Right lung (tissue), 5 donors: Measurements from ENCODE around the gene KIAA0232. TPM values are rescaled to one million over a fixed set of nuclear protein-coding genes. Genes with fewer than 3 reads are reported as not detected.

Source experiments
- DNase-seq, 2 donors: peaks; one replicate each; pipeline ENCODE4 v3.0.0-alpha.2; 2013
- polyA plus RNA-seq, 5 donors: library from polyadenylated mRNA; unstranded; fragments of 120-200 nt; gene quantifications; one replicate each; pipeline versions ENCODE4 v1.2.1 to v1.2.3, GENCODE V29; 2013; ENCODE audit warnings: inconsistent platforms in 1 of 5, low replicate concordance in 1 of 5; ENCODE audit not compliant: insufficient read length in 5 of 5, insufficient read depth in 1 of 5

KIAA0232 gene
- polyA plus RNA-seq, 5 donors = 21.5 to 36.4 (median 27.8) TPM

DNA sequence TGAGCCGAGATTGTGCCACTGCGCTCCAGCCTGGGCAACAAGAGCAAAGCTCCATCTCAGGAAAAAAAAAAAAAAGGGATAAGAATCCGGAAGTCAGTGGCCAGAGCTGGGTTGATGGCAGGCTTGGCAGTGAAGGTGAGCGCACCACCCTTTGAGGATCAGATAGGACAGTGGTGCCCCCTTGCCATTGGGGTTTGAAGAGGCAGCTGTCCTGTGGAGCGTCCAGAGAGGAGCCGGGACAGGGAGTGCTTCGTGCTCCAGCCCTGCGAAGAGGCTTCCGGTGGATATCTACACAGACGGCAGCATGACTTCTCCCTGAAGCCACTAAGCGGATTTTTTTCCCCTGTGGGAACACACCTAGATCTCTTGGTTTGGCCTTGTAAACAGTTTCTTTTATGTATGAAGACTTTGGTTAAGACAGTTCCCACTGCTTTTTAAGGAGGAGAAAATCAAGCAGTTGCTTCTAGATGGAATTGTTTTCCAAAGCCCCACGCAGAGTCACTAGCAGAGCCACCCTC lies 133.6 kb downstream of the KIAA0232 start:
- DNase-seq = no peak

DNA sequence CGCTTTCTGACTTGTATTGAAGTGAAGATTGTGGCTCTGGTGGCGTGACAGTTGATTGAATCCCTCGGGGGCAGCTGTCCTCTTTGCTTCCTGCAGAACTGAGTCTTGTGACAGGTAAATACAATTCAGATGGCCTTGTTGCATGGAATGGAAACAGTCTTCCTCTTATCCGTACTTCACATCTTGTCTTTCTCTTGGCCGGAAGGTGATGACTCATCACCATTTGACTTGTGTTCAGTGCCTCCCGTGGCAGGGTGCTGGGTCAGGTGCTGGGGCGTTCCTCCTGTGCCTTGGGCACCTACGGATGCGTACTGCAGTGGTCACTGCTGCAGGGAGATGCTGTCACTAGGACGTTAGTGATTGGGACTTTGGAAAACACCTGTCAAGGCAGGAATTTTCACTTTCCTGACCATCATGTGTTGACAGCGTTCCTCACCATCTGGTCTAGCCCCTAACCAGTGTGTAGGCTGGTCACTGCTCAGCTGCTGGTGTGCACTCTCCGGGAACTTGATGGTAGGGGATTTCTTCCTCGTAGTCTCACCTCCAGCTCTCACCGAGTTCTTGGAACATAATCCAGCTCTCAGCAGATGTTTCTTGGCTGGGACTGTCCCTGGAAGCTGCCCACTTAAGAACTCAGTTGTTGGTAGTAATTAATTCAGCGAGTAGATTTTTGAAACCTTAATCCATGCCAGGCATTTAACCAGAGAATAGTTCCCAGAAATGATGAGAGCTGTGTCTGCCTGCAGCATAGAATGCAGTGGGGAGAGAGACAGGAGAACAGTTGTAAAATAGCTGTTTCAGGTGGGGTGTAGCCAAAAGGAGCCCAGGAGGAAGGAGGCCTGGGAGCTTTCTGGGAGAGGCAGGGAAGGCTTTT lies 134.3 kb downstream of the KIAA0232 start:
- no peak for DNase-seq

DNA sequence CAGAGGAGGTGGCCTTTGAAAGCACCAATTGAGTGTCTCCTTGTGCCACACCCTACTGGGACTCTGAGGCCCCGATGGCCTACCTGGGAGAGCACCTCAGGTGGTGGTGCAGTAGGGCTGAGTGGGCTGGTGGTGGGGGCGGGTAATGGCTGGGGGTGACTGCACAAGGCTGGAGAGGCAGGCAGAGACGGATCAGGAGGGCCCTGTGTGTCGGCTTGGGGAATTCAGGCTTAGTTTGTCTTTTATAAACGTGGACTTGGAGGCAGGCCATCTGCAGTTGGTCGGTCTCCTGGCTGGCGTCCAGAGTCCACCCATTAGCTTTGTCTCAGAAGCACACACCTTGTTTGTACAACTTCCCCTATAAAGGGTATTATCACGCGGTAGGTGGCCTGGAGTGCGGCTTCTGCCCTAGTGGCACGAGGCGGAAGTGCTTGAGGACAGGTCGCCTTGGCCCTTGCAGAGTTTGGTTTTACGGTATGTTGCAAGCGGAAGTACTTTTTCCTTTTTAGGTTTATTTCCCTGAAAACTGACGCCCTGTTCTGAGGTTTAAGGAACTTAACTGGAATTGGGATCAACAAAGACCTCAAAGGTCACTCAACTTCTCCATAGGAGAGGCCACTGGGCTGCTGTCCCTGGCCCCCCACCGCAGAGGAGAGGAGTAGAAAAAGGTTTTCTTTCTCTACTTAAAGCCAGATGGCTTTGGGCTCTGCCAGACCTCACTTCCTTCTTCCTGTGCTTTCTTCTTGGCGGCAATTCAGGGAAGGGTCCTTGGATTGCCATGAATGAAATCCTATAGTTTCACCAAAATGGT lies 135.1 kb downstream of the KIAA0232 start:
- DNase-seq = peak; percentile 69 to 72

DNA sequence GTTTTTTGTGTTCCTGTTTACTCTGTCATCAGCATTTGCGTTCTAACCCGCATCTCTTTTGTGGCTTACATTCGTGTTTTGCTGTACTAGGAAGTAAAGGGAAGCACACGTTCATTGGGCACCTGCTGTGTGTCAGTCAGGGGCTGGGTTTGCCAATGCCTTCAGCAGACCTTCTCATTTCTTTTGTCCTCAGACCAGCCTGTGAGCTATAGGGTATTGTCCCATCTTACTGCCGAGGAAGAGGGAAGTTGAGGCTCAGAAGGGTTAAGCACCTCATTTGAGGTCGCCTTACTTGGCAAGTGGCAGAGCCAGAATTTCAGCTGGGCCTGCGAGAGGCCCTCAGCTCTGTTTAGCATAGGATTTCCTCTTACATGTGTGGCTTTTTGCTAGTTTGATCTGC lies 135.8 kb downstream of the KIAA0232 start:
- DNase-seq = no peak

DNA sequence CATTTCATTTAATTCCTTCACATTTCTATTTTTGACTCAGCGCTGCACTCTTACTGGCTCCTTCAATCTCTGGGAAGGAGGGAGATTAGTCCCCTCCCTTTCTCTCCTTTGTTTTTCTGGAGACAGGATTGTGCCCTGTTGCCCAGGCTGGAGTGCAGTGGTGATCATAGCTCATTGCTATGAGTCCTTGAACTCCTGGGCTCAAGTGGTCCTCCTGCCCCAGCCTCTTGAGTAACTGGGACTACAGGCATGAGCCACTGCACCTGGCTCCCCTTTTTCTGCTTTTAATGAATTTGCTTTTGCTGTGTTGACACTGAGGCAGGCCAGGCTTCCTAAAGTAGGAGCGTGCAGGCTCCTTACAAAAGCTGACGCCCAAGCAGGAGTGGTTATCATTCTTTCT lies 137.6 kb downstream of the KIAA0232 start:
- DNase-seq = no peak

DNA sequence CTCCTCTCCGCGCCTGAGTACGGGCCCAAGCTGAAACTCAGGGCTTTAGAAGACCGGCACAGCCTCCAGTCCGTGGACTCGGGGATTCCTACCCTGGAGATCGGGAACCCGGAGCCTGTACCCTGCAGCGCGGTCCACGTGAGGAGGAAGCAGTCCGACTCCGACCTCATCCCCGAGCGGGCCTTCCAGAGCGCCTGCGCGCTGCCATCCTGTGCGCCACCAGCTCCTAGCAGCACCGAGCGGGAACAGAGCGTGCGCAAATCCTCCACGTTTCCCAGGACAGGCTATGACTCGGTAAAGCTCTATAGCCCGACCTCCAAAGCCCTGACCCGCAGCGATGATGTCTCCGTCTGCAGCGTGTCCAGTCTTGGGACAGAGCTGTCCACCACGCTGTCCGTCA lies 141.0 kb downstream of the KIAA0232 start:
- DNase-seq = no peak

DNA sequence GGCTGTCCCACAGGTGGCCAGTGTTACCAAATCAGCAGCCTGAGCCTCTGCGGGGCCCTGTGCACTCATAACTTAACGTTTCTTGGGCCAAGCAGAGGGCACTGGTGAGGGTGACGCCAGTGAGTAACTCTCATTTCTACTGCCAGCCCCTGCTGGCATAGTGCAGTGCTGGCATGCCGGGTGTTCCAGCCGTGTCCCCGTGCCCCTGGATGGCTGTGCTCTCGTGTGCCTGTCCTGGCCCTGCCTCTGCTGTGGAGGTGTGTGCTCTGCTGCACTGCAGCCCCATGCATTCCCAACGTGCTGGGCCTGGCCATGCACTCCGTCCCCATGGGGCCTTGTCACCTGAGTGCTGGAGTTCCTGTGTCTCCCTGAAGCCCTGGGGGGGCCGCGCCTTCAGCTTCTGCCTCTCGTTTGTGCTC lies 141.8 kb downstream of the KIAA0232 start:
- no peak for DNase-seq

DNA sequence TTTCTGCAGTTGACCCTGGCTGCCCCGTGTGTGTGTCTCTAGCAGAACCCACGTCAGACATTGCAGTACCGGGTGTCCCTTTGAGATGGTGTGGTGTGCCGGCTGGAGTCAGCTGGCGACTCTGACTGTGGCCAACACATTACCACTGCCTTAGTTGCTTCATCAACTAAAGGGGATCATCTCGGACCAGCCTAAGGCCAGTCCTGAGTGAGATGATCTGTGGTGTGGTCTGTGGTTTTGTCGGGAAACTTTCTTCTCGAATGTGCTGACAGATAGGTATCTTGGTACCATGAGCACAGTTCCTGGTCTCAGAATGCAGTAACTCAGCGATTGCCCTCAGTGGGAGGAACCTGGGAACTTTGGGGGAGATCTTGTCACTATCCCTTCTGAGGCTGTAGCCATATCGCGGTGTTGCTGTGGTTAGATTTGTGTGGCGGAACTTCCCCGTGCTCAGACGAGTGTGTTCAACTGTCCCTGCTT lies 142.9 kb downstream of the KIAA0232 start:
- no peak for DNase-seq

DNA sequence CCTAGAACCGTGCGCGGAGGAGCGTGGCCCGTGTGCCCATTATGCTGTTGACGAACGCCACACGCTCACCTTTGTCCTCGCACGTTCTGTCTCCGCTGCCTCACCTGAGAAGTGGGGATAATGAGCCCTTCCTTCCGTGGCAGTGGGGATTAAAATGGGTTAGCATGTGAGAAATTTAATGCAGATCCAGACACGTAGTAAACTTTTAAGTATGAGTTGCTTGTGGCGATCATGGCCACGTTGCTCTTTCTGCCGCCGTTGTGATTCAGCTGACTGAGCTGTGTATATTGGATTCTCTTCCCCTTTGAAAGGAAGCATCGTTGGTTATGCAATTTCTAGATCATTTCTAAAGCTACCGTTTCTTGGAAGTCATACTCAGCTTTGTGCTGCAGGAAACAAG lies 143.6 kb downstream of the KIAA0232 start:
- no peak for DNase-seq

DNA sequence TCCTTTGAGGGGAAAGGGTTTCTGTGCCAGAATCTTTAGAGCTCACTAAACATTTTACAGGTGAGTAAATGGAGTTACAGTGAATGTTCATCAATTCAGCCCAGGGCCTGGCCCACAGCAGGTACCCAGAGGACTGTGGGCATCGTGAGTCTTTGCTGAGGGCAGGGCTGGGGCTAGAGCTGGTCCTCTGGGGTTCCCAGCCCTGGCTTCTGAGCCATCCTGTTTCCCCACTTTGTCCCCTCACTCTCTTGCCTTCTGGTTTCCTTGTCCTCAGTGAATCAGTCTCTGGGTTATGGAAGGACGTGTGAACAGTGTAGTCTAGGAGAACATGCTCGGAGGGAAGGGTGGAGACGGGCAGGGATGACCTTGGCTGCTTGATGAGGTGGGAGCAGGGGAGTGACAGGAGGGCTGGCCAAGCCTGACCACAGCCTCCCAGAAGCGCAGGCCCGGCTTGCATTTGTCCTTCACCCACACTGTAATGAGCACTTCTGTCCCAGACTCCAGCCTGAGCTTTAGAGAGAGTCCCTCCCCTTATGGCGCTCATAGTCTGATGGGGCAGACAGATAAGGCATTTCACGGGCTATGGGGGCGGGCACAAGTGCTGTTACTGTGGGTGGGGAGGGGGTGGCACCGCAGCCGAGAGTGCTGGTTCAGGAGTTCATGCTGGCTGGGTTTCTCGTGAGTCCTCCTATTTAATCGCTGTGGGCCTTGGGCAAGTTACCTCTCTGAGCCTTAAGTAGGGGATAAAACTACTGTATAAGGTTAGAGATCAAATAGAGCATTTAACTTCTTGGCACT lies 144.4 kb downstream of the KIAA0232 start:
- DNase-seq = no peak

DNA sequence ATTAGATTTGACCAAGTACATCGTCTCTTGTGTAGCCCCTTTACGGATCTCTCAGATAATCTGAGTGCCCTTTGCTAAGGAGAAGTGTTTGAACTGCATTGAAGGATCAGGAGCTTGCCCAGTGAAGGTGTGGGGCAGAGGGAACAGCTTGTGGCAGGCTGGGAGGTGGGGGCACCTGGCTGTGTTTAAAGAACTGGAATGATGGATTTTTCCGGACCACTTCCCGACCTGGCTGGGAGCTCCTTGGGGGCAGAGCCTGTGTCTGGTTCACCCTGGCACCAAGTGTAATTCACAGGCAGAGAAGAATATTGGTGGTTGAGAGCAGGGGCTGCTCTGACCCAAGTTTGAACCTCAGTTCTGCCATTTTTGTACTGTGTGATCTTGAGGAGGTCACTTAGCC lies 145.6 kb downstream of the KIAA0232 start:
- no peak for DNase-seq

DNA sequence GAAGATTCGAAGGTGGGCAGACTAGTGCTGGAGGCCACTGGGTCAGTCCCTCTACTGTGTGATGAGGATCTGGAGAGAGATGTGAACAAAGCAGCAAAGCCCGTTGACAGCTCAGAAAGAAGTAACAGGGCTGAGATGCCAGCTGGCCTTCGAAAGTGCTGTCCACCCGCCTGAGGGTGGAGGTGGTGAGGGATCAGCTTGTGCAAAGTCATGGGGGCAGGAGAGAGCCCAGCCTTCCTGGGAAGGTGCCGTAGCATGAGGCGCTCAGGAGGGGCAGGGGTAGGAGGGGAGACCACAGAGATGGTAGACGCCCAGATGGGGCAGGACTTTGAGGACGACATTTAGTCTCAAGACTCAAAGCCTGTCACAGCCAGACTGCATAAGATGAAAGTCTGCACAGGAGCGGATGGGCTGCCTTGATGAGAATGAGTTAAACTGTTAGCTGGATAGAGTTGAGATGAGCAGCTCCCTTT lies 146.8 kb downstream of the KIAA0232 start:
- DNase-seq = no peak

DNA sequence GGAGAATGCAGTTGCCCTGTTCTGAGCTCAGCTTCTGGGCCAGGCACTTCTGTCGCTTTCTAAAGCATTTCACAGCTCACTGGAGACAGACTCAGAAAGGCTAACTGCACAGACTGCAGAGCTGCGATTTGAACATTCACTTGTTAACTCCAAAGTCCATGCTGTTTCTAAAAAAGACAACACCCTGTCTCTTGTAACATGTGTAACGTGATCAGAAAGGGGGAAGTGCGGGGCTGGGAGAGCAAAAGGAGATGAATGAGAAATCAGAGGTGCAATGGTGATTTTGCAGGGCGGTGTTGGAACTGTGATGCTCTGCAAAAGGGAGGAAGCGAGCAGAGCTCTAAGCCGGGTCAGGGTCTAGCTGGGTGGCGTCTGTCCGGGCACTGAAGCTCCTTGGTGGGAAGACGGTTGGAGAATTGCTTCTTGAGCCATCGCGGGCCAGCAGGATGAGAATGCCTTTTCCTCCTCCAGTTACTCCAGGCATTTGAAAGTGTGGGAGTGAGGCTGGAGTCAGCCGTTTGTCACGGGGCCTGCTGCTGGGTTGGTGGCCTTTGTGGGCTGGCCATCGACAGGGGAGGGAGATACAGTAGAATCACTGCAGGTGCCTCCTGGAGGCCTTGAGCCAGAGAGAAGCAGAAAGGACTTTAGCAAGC lies 147.4 kb downstream of the KIAA0232 start:
- DNase-seq = no peak

DNA sequence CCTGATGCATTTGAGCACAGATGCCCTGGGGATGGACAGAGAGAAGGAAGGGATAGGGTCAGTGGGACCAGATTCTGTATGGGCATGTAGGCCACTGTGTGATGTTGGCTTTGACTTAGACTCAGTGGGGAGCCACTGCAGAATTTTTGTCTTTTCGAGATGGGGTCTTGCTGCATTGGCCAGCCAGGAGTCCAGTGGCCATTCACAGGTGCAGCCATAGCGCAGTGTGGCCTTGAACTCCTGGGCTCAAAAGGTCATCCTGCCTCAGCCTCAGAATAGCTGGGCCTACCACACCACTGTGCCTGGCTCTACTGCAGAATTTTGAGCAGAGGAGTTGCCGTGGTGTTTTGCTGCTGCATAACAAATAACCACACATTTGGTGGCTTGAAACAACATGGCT lies 149.9 kb downstream of the KIAA0232 start:
- DNase-seq = no peak

DNA sequence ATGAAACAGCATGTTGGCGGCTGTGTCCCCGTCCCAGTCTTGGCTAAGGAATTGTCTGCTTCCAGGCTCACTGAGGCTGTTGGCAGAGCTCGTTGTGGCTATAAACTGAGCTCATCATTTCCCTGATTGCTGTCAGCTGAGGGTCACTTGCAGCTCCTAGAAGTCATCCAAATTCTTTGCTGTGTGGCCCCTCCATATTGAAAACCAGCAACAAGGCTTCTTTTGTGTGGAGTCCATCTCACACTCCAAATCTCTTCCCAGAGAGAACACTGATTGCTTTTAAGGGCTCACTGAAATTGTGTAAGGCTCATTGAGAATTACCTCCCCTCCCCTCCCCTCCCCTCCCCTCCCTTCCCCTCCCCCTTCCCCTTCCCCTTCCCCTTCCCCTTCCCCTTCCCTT lies 150.4 kb downstream of the KIAA0232 start:
- DNase-seq = no peak

Other genes starting within 250 kb of the KIAA0232 start
- gene MAN2B2, start 207.5 kb upstream of the KIAA0232 start, polyA plus RNA-seq = 10 to 100 TPM; 12.3 to 18.1 (median 15.9) TPM
- 100 to 1,000 TPM; 356 to 393 (median 381) TPM for gene MRFAP1, start 142.0 kb upstream of the KIAA0232 start, polyA plus RNA-seq
- gene S100P, start 88.8 kb upstream of the KIAA0232 start, polyA plus RNA-seq = 1 to 10 TPM; 2.4 to 5.3 (median 3.7) TPM
- gene MRFAP1L1, start 72.9 kb upstream of the KIAA0232 start, polyA plus RNA-seq = 100 to 1,000 TPM; 109 to 142 (median 117) TPM
- 10 to 100 TPM in 3 of 5 donors, 1 to 10 TPM in 2; 8.0 to 13.3 (median 10.8) TPM for gene BLOC1S4, start 66.6 kb upstream of the KIAA0232 start, polyA plus RNA-seq
- 10 to 100 TPM; 40.7 to 46.0 (median 45.3) TPM for gene TBC1D14, start 127.1 kb downstream of the KIAA0232 start, polyA plus RNA-seq